Common myeloid progenitor, CD34-positive (primary cell): ENCODE measurements around the gene LRP3.
A peak's percentile ranks its signal among the peaks of the same experiment; 100 is the strongest.
"Not testable (repeated sequence)": the region's sequence is repeated elsewhere in the genome, so short reads cannot be mapped to it uniquely, and the experiment has no call there.

ENCODE experiments used
- CTCF ChIA-PET: fragments of 350-600 bp; sonication (Branson Sonifier 250); formaldehyde crosslinking; loops from one replicate; lab custom pipeline; 2021; ENCODE audit warnings: antibody characterized with exemption; lab: Charles Lee
- POLR2A ChIA-PET: fragments of 350-600 bp; sonication (Branson Sonifier 250); formaldehyde crosslinking; loops from one replicate; lab custom pipeline; 2021; ENCODE audit warnings: antibody characterized with exemption; lab: Charles Lee
- DNase-seq, 3 donors: peaks; one replicate each; pipeline versions ENCODE4 v3.0.0 to v3.0.0-alpha.2; 2013
- H3K27ac ChIP-seq, 2 experiments: 1 replicate in 1 of 2; 2 replicates in 1 of 2; pipeline ENCODE4 v1.7.0; 2013; ENCODE audit warnings: inconsistent platforms in 2 of 2, low read length in 2 of 2, mild to moderate bottlenecking in 2 of 2, low read depth in 1 of 2, moderate library complexity in 1 of 2; ENCODE audit not compliant: severe bottlenecking in 2 of 2, insufficient read depth in 1 of 2, poor library complexity in 1 of 2
- H3K27me3 ChIP-seq, 5 experiments: replicated peaks in 2 of 5; 1 replicate in 3 of 5; 2 replicates in 2 of 5; pipeline versions ENCODE4 v1.6.1 to v1.7.0; 2013; ENCODE audit warnings: low read length in 4 of 5, mild to moderate bottlenecking in 2 of 5, moderate library complexity in 2 of 5, inconsistent platforms in 1 of 5; ENCODE audit not compliant: insufficient read depth in 5 of 5, control insufficient read depth in 4 of 5
- H3K36me3 ChIP-seq, 4 experiments: 1 replicate in 2 of 4; 2 replicates in 2 of 4; pipeline versions ENCODE4 v1.6.1 to v1.7.0; 2013; ENCODE audit warnings: low read length in 3 of 4, control low read depth in 1 of 4, mild to moderate bottlenecking in 1 of 4; ENCODE audit not compliant: control insufficient read depth in 4 of 4, insufficient read depth in 4 of 4
- H3K4me1 ChIP-seq, 4 experiments: 1 replicate in 3 of 4; 2 replicates in 1 of 4; pipeline versions ENCODE4 v1.6.1 to v1.7.1; 2013; ENCODE audit warnings: low read length in 3 of 4, mild to moderate bottlenecking in 3 of 4, control low read depth in 1 of 4, inconsistent platforms in 1 of 4, moderate library complexity in 1 of 4; ENCODE audit not compliant: control insufficient read depth in 4 of 4, insufficient read depth in 4 of 4; ENCODE audit errors: control extremely low read depth in 1 of 4
- H3K4me3 ChIP-seq, 7 experiments: 1 replicate in 4 of 7; 2 replicates in 3 of 7; pipeline versions ENCODE4 v1.5.1 to v1.7.0; 2013; ENCODE audit warnings: mild to moderate bottlenecking in 7 of 7, low read length in 6 of 7, moderate library complexity in 6 of 7, inconsistent platforms in 2 of 7, low read depth in 2 of 7, control low read depth in 1 of 7; ENCODE audit not compliant: insufficient read depth in 4 of 7, control insufficient read depth in 1 of 7; ENCODE audit errors: extremely low read depth in 1 of 7
- H3K9me3 ChIP-seq, 5 experiments: 1 replicate in 4 of 5; 2 replicates in 1 of 5; pipeline versions ENCODE4 v1.6.1 to v1.7.1; 2013; ENCODE audit warnings: low read length in 4 of 5, mild to moderate bottlenecking in 2 of 5, inconsistent platforms in 1 of 5, low read depth in 1 of 5, moderate library complexity in 1 of 5; ENCODE audit not compliant: control insufficient read depth in 4 of 5, insufficient read depth in 2 of 5; ENCODE audit errors: control extremely low read depth in 1 of 5
- WGBS: methylation state at CpG from one replicate; pipeline ENCODE4 v1.1.5; 2013; ENCODE audit not compliant: insufficient coverage; 5-methylcytosine and 5-hydroxymethylcytosine counted together

Gene LRP3

GRCh38 chr19:33187183-33187540 lies 7.0 kb upstream of the LRP3 start:
- ChIA-PET POLR2A (interaction anchor here (0.7 kb wide), 1 partner anchor 326 kb away, joined by 3 read pairs; no protein-coding TSS in a partner anchor), CTCF (interaction anchor here (0.6 to 2.3 kb wide), 6 partner anchors 9 to 219 kb away, joined by 3 to 11 read pairs (median 4); no protein-coding TSS in a partner anchor)
- Histone ChIP-seq H3K4me3 (peak overlapping the region in 2 of 7 experiments; percentile 28 to 40), H3K4me1 (peaks cover 0 to 20% (median 10%) of the 10 kb centered on the region in 4 experiments), H3K9me3 (no peaks in the 10 kb centered on the region), H3K27me3 (peaks cover 0 to 4% (median 2%) of the 10 kb centered on the region in 5 experiments), H3K36me3 (no peaks in the 10 kb centered on the region), H3K27ac (no peak overlapping the region)
- DNase-seq = no peak
- 31% methylated on average over 3 of the region's 8 CpGs for WGBS

GRCh38 chr19:33189453-33189852 lies 4.7 kb upstream of the LRP3 start:
- DNase-seq = no peak
- CTCF ChIA-PET = interaction anchor here (0.8 to 1.4 kb wide), 2 partner anchors 13 to 45 kb away, joined by 3 to 4 read pairs; no protein-coding TSS in a partner anchor
- Histone ChIP-seq H3K27ac (no peak overlapping the region), H3K4me3 (no peak overlapping the region), H3K9me3 (no peaks in the 10 kb centered on the region), H3K27me3 (peaks cover 0 to 22% (median 6%) of the 10 kb centered on the region in 5 experiments), H3K4me1 (peaks cover 0 to 26% (median 11%) of the 10 kb centered on the region in 4 experiments), H3K36me3 (no peaks in the 10 kb centered on the region)
- POLR2A ChIA-PET = no interaction called here
- WGBS = no CpG with 5 or more reads among the region's 1 CpG

GRCh38 chr19:33191092-33191491 lies 3.0 kb upstream of the LRP3 start:
- H3K9me3 ChIP-seq, H3K4me3 ChIP-seq, POLR2A ChIA-PET, DNase-seq, H3K36me3 ChIP-seq, H3K27ac ChIP-seq: not testable (repeated sequence)
- WGBS = 96% methylated on average over 4 of the region's 4 CpGs
- Histone ChIP-seq H3K4me1 (peaks cover 0 to 28% (median 18%) of the 10 kb centered on the region in 4 experiments), H3K27me3 (peaks cover 0 to 35% (median 6%) of the 10 kb centered on the region in 5 experiments)
- CTCF ChIA-PET = interaction anchor here (1.1 kb wide), 1 partner anchor 35 kb away, joined by 3 read pairs; no protein-coding TSS in a partner anchor

- DNase-seq = no peak
- peaks cover 0 to 25% (median 16%) of the 10 kb centered on the region in 4 experiments for H3K4me1 ChIP-seq
- H3K9me3 ChIP-seq = no peaks in the 10 kb centered on the region
- ChIA-PET CTCF (interaction anchor here (0.6 to 1.1 kb wide), 3 partner anchors 21 to 36 kb away, joined by 3 to 4 read pairs (median 3); no protein-coding TSS in a partner anchor), POLR2A (no interaction called here)
- no peak overlapping the region for H3K4me3 ChIP-seq
- whole genome bisulfite sequencing = 96% methylated on average over 6 of the region's 6 CpGs
- H3K27ac ChIP-seq = no peak overlapping the region
- no peaks in the 10 kb centered on the region for H3K36me3 ChIP-seq
- peaks cover 0 to 37% (median 6%) of the 10 kb centered on the region in 5 experiments for H3K27me3 ChIP-seq
These were observed 2.6 kb upstream of the LRP3 start for GRCh38 chr19:33191501-33191900.

GRCh38 chr19:33192010-33192409 lies 2.1 kb upstream of the LRP3 start:
- Histone ChIP-seq H3K4me1 (peaks cover 0 to 20% (median 11%) of the 10 kb centered on the region in 4 experiments), H3K36me3 (no peaks in the 10 kb centered on the region), H3K4me3 (peak overlapping the region in 1 of 7 experiments; percentile 5), H3K9me3 (no peaks in the 10 kb centered on the region), H3K27me3 (peaks cover 0 to 37% (median 8%) of the 10 kb centered on the region in 5 experiments), H3K27ac (no peak overlapping the region)
- DNase-seq = no peak
- POLR2A ChIA-PET = no interaction called here
- CTCF ChIA-PET = interaction anchor here (0.6 to 1.0 kb wide), 2 partner anchors 22 to 36 kb away, joined by 3 to 4 read pairs; no protein-coding TSS in a partner anchor
- WGBS = 84% methylated on average over 4 of the region's 7 CpGs

- no peak for DNase-seq
- no peak overlapping the region for H3K4me3 ChIP-seq
- ChIA-PET CTCF (interaction anchor here (1.2 kb wide), 1 partner anchor 9 kb away, joined by 3 read pairs; no protein-coding TSS in a partner anchor), POLR2A (no interaction called here)
- H3K36me3 ChIP-seq = peaks cover 0 to 6% (median 0%) of the 10 kb centered on the region in 4 experiments
- H3K27ac ChIP-seq = no peak overlapping the region
- 90% methylated on average over 4 of the region's 8 CpGs for WGBS
- H3K27me3 ChIP-seq = peaks cover 0 to 37% (median 8%) of the 10 kb centered on the region in 5 experiments
- no peaks in the 10 kb centered on the region for H3K9me3 ChIP-seq
- peaks cover 0 to 16% (median 9%) of the 10 kb centered on the region in 4 experiments for H3K4me1 ChIP-seq
These were observed 763 bp upstream of the LRP3 start for GRCh38 chr19:33193269-33193864.

GRCh38 chr19:33194532-33194885 lies 379 bp downstream of the LRP3 start:
- DNase-seq = peak in 2 of 3 donors; percentile 8 to 24
- Histone ChIP-seq H3K4me1 (peaks cover 0 to 16% (median 9%) of the 10 kb centered on the region in 4 experiments), H3K4me3 (peak overlapping the region; percentile 21 to 66 (median 49)), H3K36me3 (peaks cover 0 to 10% (median 0%) of the 10 kb centered on the region in 4 experiments), H3K27me3 (peaks cover 0 to 37% (median 8%) of the 10 kb centered on the region in 5 experiments), H3K27ac (no peak overlapping the region), H3K9me3 (no peaks in the 10 kb centered on the region)
- WGBS = under 1% methylated on average over 50 of the region's 57 CpGs
- CTCF ChIA-PET = no interaction called here
- POLR2A ChIA-PET = no interaction called here
